Activated T-cell treated with anti-CD3 and anti-CD28 coated beads, Interleukin-2, amount 50 U/mL, for 24 hours (primary cell): ENCODE data around the gene TMEM179B.
"Not testable (repeated sequence)": the region's sequence is repeated elsewhere in the genome, so short reads cannot be mapped to it uniquely, and the experiment has no call there.

Experiments
- DNase-seq: peaks from one replicate; pipeline ENCODE4 v3.0.0-alpha.2; 2020
- H3K27ac Mint-ChIP-seq: 2 replicates; pipeline ENCODE4 v1.8.0; 2020; ENCODE audit warnings: mild to moderate bottlenecking, mixed read lengths
- H3K27me3 Mint-ChIP-seq: 2 replicates; pipeline ENCODE4 v1.8.0; 2020; ENCODE audit warnings: mixed read lengths
- H3K36me3 Mint-ChIP-seq: 2 replicates; pipeline ENCODE4 v1.8.0; 2020; ENCODE audit warnings: low read depth, mixed read lengths
- H3K4me1 Mint-ChIP-seq: 2 replicates; pipeline ENCODE4 v1.8.0; 2020; ENCODE audit warnings: low read depth, mixed read lengths
- H3K4me3 Mint-ChIP-seq: 2 replicates; pipeline ENCODE4 v1.8.0; 2020; ENCODE audit warnings: mild to moderate bottlenecking, moderate library complexity, mixed read lengths
- H3K9me3 Mint-ChIP-seq: 2 replicates; pipeline ENCODE4 v1.8.0; 2020; ENCODE audit warnings: mixed read lengths

TMEM179B gene

GRCh38 chr11:62787005-62787759, at the start of gene TMEM179B:
Gene TMEM179B (plus strand): TSS chr11:62787402. CDS start chr11:62787432, 30 bp downstream.
- peaks cover 44% of the 10 kb centered on the region for H3K4me1 Mint-ChIP-seq
- peak within 1 kb of the TSS; percentile 96 for H3K27ac Mint-ChIP-seq

GRCh38 chr11:62747475-62748160, 39.6 kb upstream of the TMEM179B start:
- Mint-ChIP-seq H3K4me3 (no peak overlapping the region), H3K9me3 (no peaks in the 10 kb centered on the region), H3K36me3 (peaks cover 20% of the 10 kb centered on the region), H3K4me1 (peaks cover 23% of the 10 kb centered on the region), H3K27me3 (no peaks in the 10 kb centered on the region), H3K27ac (no peak overlapping the region)
- DNase-seq, result no peak

More at GRCh38 chr11:62787005-62787759, at the start of gene TMEM179B:
- peak within 1 kb of the TSS; percentile 91 for H3K4me3 Mint-ChIP-seq
- peak; percentile 97 for DNase-seq
- H3K27me3 Mint-ChIP-seq, result no peaks in the 10 kb centered on the region
- H3K36me3 Mint-ChIP-seq, result peaks cover 89% of the 10 kb centered on the region
- no peaks in the 10 kb centered on the region for H3K9me3 Mint-ChIP-seq

GRCh38 chr11:62749931-62750330, 37.3 kb upstream of the TMEM179B start:
- peaks cover 37% of the 10 kb centered on the region for H3K4me1 Mint-ChIP-seq
- H3K27ac Mint-ChIP-seq, result peak overlapping the region; percentile 70
- H3K9me3 Mint-ChIP-seq, H3K4me3 Mint-ChIP-seq, H3K27me3 Mint-ChIP-seq, DNase-seq: not testable (repeated sequence)
- H3K36me3 Mint-ChIP-seq, result peaks cover 30% of the 10 kb centered on the region

GRCh38 chr11:62752177-62752785, 34.9 kb upstream of the TMEM179B start:
- Mint-ChIP-seq H3K4me3 (no peak overlapping the region), H3K4me1 (peaks cover 37% of the 10 kb centered on the region), H3K27me3 (no peaks in the 10 kb centered on the region), H3K27ac (peak overlapping the region; percentile 53), H3K36me3 (peaks cover 30% of the 10 kb centered on the region), H3K9me3 (no peaks in the 10 kb centered on the region)
- no peak for DNase-seq

- H3K4me1 Mint-ChIP-seq, result peaks cover 36% of the 10 kb centered on the region
- H3K27ac Mint-ChIP-seq, result peak overlapping the region; percentile 100
- H3K4me3 Mint-ChIP-seq, result peak overlapping the region; percentile 98
- H3K9me3 Mint-ChIP-seq, result no peaks in the 10 kb centered on the region
- peaks cover 30% of the 10 kb centered on the region for H3K36me3 Mint-ChIP-seq
- no peaks in the 10 kb centered on the region for H3K27me3 Mint-ChIP-seq
- DNase-seq, result no peak
Observed at GRCh38 chr11:62752994-62753735, 34.0 kb upstream of the TMEM179B start.

- Mint-ChIP-seq H3K27me3 (no peaks in the 10 kb centered on the region), H3K36me3 (peaks cover 27% of the 10 kb centered on the region), H3K4me1 (peaks cover 33% of the 10 kb centered on the region), H3K27ac (peak within 1 kb of the TSS; percentile 100), H3K4me3 (peak within 1 kb of the TSS; percentile 98), H3K9me3 (no peaks in the 10 kb centered on the region)
- peak; percentile 96 for DNase-seq
Observed at GRCh38 chr11:62753736-62754603, 33.2 kb upstream of the TMEM179B start, which contains the start of gene ZBTB3. Gene ZBTB3 (minus strand): TSS chr11:62754160. CDS start chr11:62753664, 496 bp downstream.

- H3K4me3 Mint-ChIP-seq, result peak overlapping the region; percentile 98
- H3K27me3 Mint-ChIP-seq, result no peaks in the 10 kb centered on the region
- peak overlapping the region; percentile 37 for H3K27ac Mint-ChIP-seq
- no peak for DNase-seq
- H3K36me3 Mint-ChIP-seq, result peaks cover 19% of the 10 kb centered on the region
- no peaks in the 10 kb centered on the region for H3K9me3 Mint-ChIP-seq
- H3K4me1 Mint-ChIP-seq, result peaks cover 24% of the 10 kb centered on the region
Observed at GRCh38 chr11:62755086-62755615, 32.1 kb upstream of the TMEM179B start.

- no peak for DNase-seq
- H3K9me3 Mint-ChIP-seq, result no peaks in the 10 kb centered on the region
- H3K4me1 Mint-ChIP-seq, result peaks cover 26% of the 10 kb centered on the region
- no peaks in the 10 kb centered on the region for H3K27me3 Mint-ChIP-seq
- peaks cover 23% of the 10 kb centered on the region for H3K36me3 Mint-ChIP-seq
- no peak overlapping the region for H3K27ac Mint-ChIP-seq
- H3K4me3 Mint-ChIP-seq, result no peak overlapping the region
Observed at GRCh38 chr11:62757846-62758788, 29.1 kb upstream of the TMEM179B start.

GRCh38 chr11:62760867-62761227, 26.4 kb upstream of the TMEM179B start:
- not testable (repeated sequence) for H3K27me3 Mint-ChIP-seq, DNase-seq, H3K9me3 Mint-ChIP-seq
- Mint-ChIP-seq H3K4me3 (peak overlapping the region; percentile 99), H3K4me1 (peaks cover 22% of the 10 kb centered on the region), H3K36me3 (peaks cover 40% of the 10 kb centered on the region), H3K27ac (peak overlapping the region; percentile 84)

- Mint-ChIP-seq H3K4me3 (peak overlapping the region; percentile 89), H3K36me3 (peaks cover 48% of the 10 kb centered on the region), H3K4me1 (peaks cover 35% of the 10 kb centered on the region), H3K27ac (peak overlapping the region; percentile 99), H3K9me3 (no peaks in the 10 kb centered on the region), H3K27me3 (no peaks in the 10 kb centered on the region)
- DNase-seq, result peak; percentile 63
Observed at GRCh38 chr11:62770778-62771143, 16.4 kb upstream of the TMEM179B start.

- Mint-ChIP-seq H3K27me3 (no peaks in the 10 kb centered on the region), H3K36me3 (peaks cover 48% of the 10 kb centered on the region), H3K27ac (peak within 1 kb of the TSS; percentile 99), H3K4me3 (peak within 1 kb of the TSS; percentile 89), H3K9me3 (no peaks in the 10 kb centered on the region), H3K4me1 (peaks cover 33% of the 10 kb centered on the region)
- peak; percentile 98 for DNase-seq
Observed at GRCh38 chr11:62771144-62772021, 15.8 kb upstream of the TMEM179B start, which contains the start of gene TAF6L. Gene TAF6L (plus strand): TSS chr11:62771396. CDS start chr11:62775784, 4,388 bp downstream.

- H3K4me1 Mint-ChIP-seq, result peaks cover 47% of the 10 kb centered on the region
- H3K36me3 Mint-ChIP-seq, result peaks cover 53% of the 10 kb centered on the region
- no peak overlapping the region for H3K27ac Mint-ChIP-seq
- H3K9me3 Mint-ChIP-seq, result no peaks in the 10 kb centered on the region
- no peak overlapping the region for H3K4me3 Mint-ChIP-seq
- no peaks in the 10 kb centered on the region for H3K27me3 Mint-ChIP-seq
- no peak for DNase-seq
Observed at GRCh38 chr11:62774407-62774806, 12.8 kb upstream of the TMEM179B start.
